Measurements from ENCODE around the gene PYDC1.
"Not testable (repeated sequence)": the region's sequence is repeated elsewhere in the genome, so short reads cannot be mapped to it uniquely, and the experiment has no call there.

PYDC1 gene

GRCh38 chr16:31245598-31245997 is 28.7 kb upstream of the PYDC1 start:
- not testable (repeated sequence) for H3K4me3 ChIP-seq (ENCODE audit: low read length); H3K4me1 ChIP-seq (ENCODE audit: control insufficient read depth, low read depth, low read length); H3K27me3 ChIP-seq (ENCODE audit: control insufficient read depth, insufficient read depth, low read length); H3K9ac ChIP-seq (ENCODE audit: low read length); H3K9me3 ChIP-seq (ENCODE audit: control insufficient read depth, low read depth, low read length); H3K36me3 ChIP-seq (ENCODE audit: control insufficient read depth, low read depth, low read length); H3K27ac ChIP-seq (ENCODE audit: low read length)

- no peaks in the 10 kb centered on the region for H3K36me3 ChIP-seq (ENCODE audit: control insufficient read depth, low read depth, low read length)
- no peak overlapping the region for H3K27ac ChIP-seq (ENCODE audit: low read length)
- H3K4me3 ChIP-seq (ENCODE audit: low read length) = no peak overlapping the region
- no peaks in the 10 kb centered on the region for H3K27me3 ChIP-seq (ENCODE audit: control insufficient read depth, insufficient read depth, low read length)
- no peak overlapping the region for H3K9ac ChIP-seq (ENCODE audit: low read length)
- H3K9me3 ChIP-seq (ENCODE audit: control insufficient read depth, low read depth, low read length) = no peaks in the 10 kb centered on the region
- no peaks in the 10 kb centered on the region for H3K4me1 ChIP-seq (ENCODE audit: control insufficient read depth, low read depth, low read length)
Observed at GRCh38 chr16:31243734-31244670, 27.1 kb upstream of the PYDC1 start.

GRCh38 chr16:31242206-31242605 is 25.3 kb upstream of the PYDC1 start:
- Histone ChIP-seq H3K4me3 (ENCODE audit: low read length) (no peak overlapping the region), H3K36me3 (ENCODE audit: control insufficient read depth, low read depth, low read length) (no peaks in the 10 kb centered on the region), H3K27ac (ENCODE audit: low read length) (no peak overlapping the region), H3K27me3 (ENCODE audit: control insufficient read depth, insufficient read depth, low read length) (no peaks in the 10 kb centered on the region), H3K9me3 (ENCODE audit: control insufficient read depth, low read depth, low read length) (no peaks in the 10 kb centered on the region), H3K9ac (ENCODE audit: low read length) (no peak overlapping the region), H3K4me1 (ENCODE audit: control insufficient read depth, low read depth, low read length) (no peaks in the 10 kb centered on the region)

- Histone ChIP-seq H3K27me3 (ENCODE audit: control insufficient read depth, insufficient read depth, low read length) (no peaks in the 10 kb centered on the region), H3K9me3 (ENCODE audit: control insufficient read depth, low read depth, low read length) (no peaks in the 10 kb centered on the region), H3K36me3 (ENCODE audit: control insufficient read depth, low read depth, low read length) (no peaks in the 10 kb centered on the region), H3K4me3 (ENCODE audit: low read length) (no peak overlapping the region), H3K9ac (ENCODE audit: low read length) (no peak overlapping the region), H3K27ac (ENCODE audit: low read length) (no peak overlapping the region), H3K4me1 (ENCODE audit: control insufficient read depth, low read depth, low read length) (no peaks in the 10 kb centered on the region)
Observed at GRCh38 chr16:31238041-31238440, 21.1 kb upstream of the PYDC1 start.

GRCh38 chr16:31229501-31229900 is 12.6 kb upstream of the PYDC1 start:
- Histone ChIP-seq H3K9ac (ENCODE audit: low read length) (no peak overlapping the region), H3K4me3 (ENCODE audit: low read length) (no peak overlapping the region), H3K27me3 (ENCODE audit: control insufficient read depth, insufficient read depth, low read length) (no peaks in the 10 kb centered on the region), H3K27ac (ENCODE audit: low read length) (no peak overlapping the region), H3K9me3 (ENCODE audit: control insufficient read depth, low read depth, low read length) (no peaks in the 10 kb centered on the region), H3K36me3 (ENCODE audit: control insufficient read depth, low read depth, low read length) (no peaks in the 10 kb centered on the region), H3K4me1 (ENCODE audit: control insufficient read depth, low read depth, low read length) (no peaks in the 10 kb centered on the region)

- H3K27ac ChIP-seq (ENCODE audit: low read length) = no peak overlapping the region
- no peaks in the 10 kb centered on the region for H3K27me3 ChIP-seq (ENCODE audit: control insufficient read depth, insufficient read depth, low read length)
- no peaks in the 10 kb centered on the region for H3K9me3 ChIP-seq (ENCODE audit: control insufficient read depth, low read depth, low read length)
- H3K4me1 ChIP-seq (ENCODE audit: control insufficient read depth, low read depth, low read length) = no peaks in the 10 kb centered on the region
- no peaks in the 10 kb centered on the region for H3K36me3 ChIP-seq (ENCODE audit: control insufficient read depth, low read depth, low read length)
- no peak overlapping the region for H3K4me3 ChIP-seq (ENCODE audit: low read length)
- H3K9ac ChIP-seq (ENCODE audit: low read length) = no peak overlapping the region
Observed at GRCh38 chr16:31228206-31228605, 11.3 kb upstream of the PYDC1 start.

- no peak overlapping the region for H3K27ac ChIP-seq (ENCODE audit: low read length)
- no peaks in the 10 kb centered on the region for H3K4me1 ChIP-seq (ENCODE audit: control insufficient read depth, low read depth, low read length)
- no peaks in the 10 kb centered on the region for H3K36me3 ChIP-seq (ENCODE audit: control insufficient read depth, low read depth, low read length)
- no peaks in the 10 kb centered on the region for H3K27me3 ChIP-seq (ENCODE audit: control insufficient read depth, insufficient read depth, low read length)
- no peaks in the 10 kb centered on the region for H3K9me3 ChIP-seq (ENCODE audit: control insufficient read depth, low read depth, low read length)
- no peak overlapping the region for H3K4me3 ChIP-seq (ENCODE audit: low read length)
- H3K9ac ChIP-seq (ENCODE audit: low read length) = no peak overlapping the region
Observed at GRCh38 chr16:31225193-31225592, 8.3 kb upstream of the PYDC1 start.

GRCh38 chr16:31224092-31224955 is 7.4 kb upstream of the PYDC1 start:
- Histone ChIP-seq H3K9ac (ENCODE audit: low read length) (no peak overlapping the region), H3K4me1 (ENCODE audit: control insufficient read depth, low read depth, low read length) (no peaks in the 10 kb centered on the region), H3K27me3 (ENCODE audit: control insufficient read depth, insufficient read depth, low read length) (no peaks in the 10 kb centered on the region), H3K36me3 (ENCODE audit: control insufficient read depth, low read depth, low read length) (no peaks in the 10 kb centered on the region), H3K4me3 (ENCODE audit: low read length) (no peak overlapping the region), H3K9me3 (ENCODE audit: control insufficient read depth, low read depth, low read length) (no peaks in the 10 kb centered on the region), H3K27ac (ENCODE audit: low read length) (no peak overlapping the region)

- no peaks in the 10 kb centered on the region for H3K4me1 ChIP-seq (ENCODE audit: control insufficient read depth, low read depth, low read length)
- H3K9ac ChIP-seq (ENCODE audit: low read length) = no peak overlapping the region
- H3K27ac ChIP-seq (ENCODE audit: low read length) = no peak overlapping the region
- no peaks in the 10 kb centered on the region for H3K27me3 ChIP-seq (ENCODE audit: control insufficient read depth, insufficient read depth, low read length)
- H3K9me3 ChIP-seq (ENCODE audit: control insufficient read depth, low read depth, low read length) = no peaks in the 10 kb centered on the region
- no peak overlapping the region for H3K4me3 ChIP-seq (ENCODE audit: low read length)
- no peaks in the 10 kb centered on the region for H3K36me3 ChIP-seq (ENCODE audit: control insufficient read depth, low read depth, low read length)
Observed at GRCh38 chr16:31223044-31223443, 6.1 kb upstream of the PYDC1 start.

- no peak overlapping the region for H3K4me3 ChIP-seq (ENCODE audit: low read length)
- no peak overlapping the region for H3K27ac ChIP-seq (ENCODE audit: low read length)
- peaks cover 15% of the 10 kb centered on the region for H3K27me3 ChIP-seq (ENCODE audit: control insufficient read depth, insufficient read depth, low read length)
- peaks cover 4% of the 10 kb centered on the region for H3K4me1 ChIP-seq (ENCODE audit: control insufficient read depth, low read depth, low read length)
- H3K9me3 ChIP-seq (ENCODE audit: control insufficient read depth, low read depth, low read length) = no peaks in the 10 kb centered on the region
- no peaks in the 10 kb centered on the region for H3K36me3 ChIP-seq (ENCODE audit: control insufficient read depth, low read depth, low read length)
- H3K9ac ChIP-seq (ENCODE audit: low read length) = no peak overlapping the region
Observed at GRCh38 chr16:31221357-31222160, 4.6 kb upstream of the PYDC1 start.

- Histone ChIP-seq H3K9ac (ENCODE audit: low read length) (no peak overlapping the region), H3K9me3 (ENCODE audit: control insufficient read depth, low read depth, low read length) (no peaks in the 10 kb centered on the region), H3K4me3 (ENCODE audit: low read length) (no peak overlapping the region), H3K27me3 (ENCODE audit: control insufficient read depth, insufficient read depth, low read length) (peaks cover 33% of the 10 kb centered on the region), H3K27ac (ENCODE audit: low read length) (no peak overlapping the region), H3K36me3 (ENCODE audit: control insufficient read depth, low read depth, low read length) (no peaks in the 10 kb centered on the region), H3K4me1 (ENCODE audit: control insufficient read depth, low read depth, low read length) (peaks cover 12% of the 10 kb centered on the region)
Observed at GRCh38 chr16:31219154-31219741, 2.3 kb upstream of the PYDC1 start.
